Middle frontal gyrus (tissue), 1 donor: ENCODE measurements around the gene PLEKHH2.
A peak's percentile ranks its signal among the peaks of the same experiment; 100 is the strongest.
"Not testable (repeated sequence)": the region's sequence is repeated elsewhere in the genome, so short reads cannot be mapped to it uniquely, and the experiment has no call there.

ENCODE experiments used
- DNase-seq: peaks from one replicate; pipeline ENCODE4 v3.0.0-alpha.2; 2015; ENCODE audit warnings: low spot score; ENCODE audit errors: extremely low spot score

The PLEKHH2 gene

GRCh38 chr2:43637030-43637803, at the start of gene PLEKHH2:
Gene PLEKHH2, plus strand, starts transcription at chr2:43637260. Its CDS starts 7,414 bp downstream, at chr2:43644674.
- peak; percentile 23 for DNase-seq

- DNase-seq = no peak
These were observed 44.6 kb upstream of the PLEKHH2 start for GRCh38 chr2:43592443-43592842.

- DNase-seq = no peak
These were observed 43.8 kb upstream of the PLEKHH2 start for GRCh38 chr2:43593254-43593653.

- DNase-seq = no peak
These were observed 42.2 kb upstream of the PLEKHH2 start for GRCh38 chr2:43594875-43595274.

GRCh38 chr2:43595603-43596412, 41.3 kb upstream of the PLEKHH2 start, which contains the start of gene THADA:
Gene THADA, minus strand, starts transcription at chr2:43596038. Its CDS starts 3,646 bp downstream, at chr2:43592392.
- DNase-seq = peak; percentile 97

- not testable (repeated sequence) for DNase-seq
These were observed 36.5 kb upstream of the PLEKHH2 start for GRCh38 chr2:43600596-43600995.

GRCh38 chr2:43604674-43605073, 32.4 kb upstream of the PLEKHH2 start:
- DNase-seq = no peak

- peak; percentile 21 for DNase-seq
These were observed 31.9 kb upstream of the PLEKHH2 start for GRCh38 chr2:43605079-43605655.

GRCh38 chr2:43605851-43606250, 31.2 kb upstream of the PLEKHH2 start:
- no peak for DNase-seq

- no peak for DNase-seq
These were observed 27.7 kb upstream of the PLEKHH2 start for GRCh38 chr2:43609290-43609918.

GRCh38 chr2:43610361-43610760, 26.7 kb upstream of the PLEKHH2 start:
- DNase-seq = no peak

GRCh38 chr2:43611987-43612894, 24.8 kb upstream of the PLEKHH2 start:
- DNase-seq = peak; percentile 49

- no peak for DNase-seq
These were observed 24.1 kb upstream of the PLEKHH2 start for GRCh38 chr2:43612944-43613343.

GRCh38 chr2:43616967-43617680, 19.9 kb upstream of the PLEKHH2 start:
- DNase-seq = no peak

GRCh38 chr2:43619511-43619910, 17.5 kb upstream of the PLEKHH2 start:
- DNase-seq = no peak

GRCh38 chr2:43622931-43623451, 14.1 kb upstream of the PLEKHH2 start:
- DNase-seq = no peak

- DNase-seq = no peak
These were observed 5.3 kb upstream of the PLEKHH2 start for GRCh38 chr2:43631618-43632317.

GRCh38 chr2:43634604-43635306, 2.3 kb upstream of the PLEKHH2 start:
- DNase-seq = no peak
